Endothelial cell of umbilical vein (primary cell): ENCODE measurements around the gene EVI2A.

Experiments
- EZH2 ChIP-seq: IDR thresholded peaks from 2 replicates; pipeline ENCODE4 v1.6.1; 2012; ENCODE audit warnings: borderline replicate concordance, low read depth, mild to moderate bottlenecking, moderate library complexity, low read length, inconsistent platforms; ENCODE audit not compliant: severe bottlenecking
- MYC ChIP-seq: IDR thresholded peaks from one replicate; pipeline ENCODE4 v1.6.1; 2011; ENCODE audit warnings: mild to moderate bottlenecking, low read depth, low read length
- POLR2A ChIP-seq: IDR thresholded peaks from 2 replicates; pipeline ENCODE4 v1.6.1; 2012; ENCODE audit warnings: low read depth, mild to moderate bottlenecking, control low read depth, low read length
- POLR2AphosphoS5 ChIP-seq: IDR thresholded peaks from 2 replicates; pipeline ENCODE4 v1.6.1; 2012; ENCODE audit warnings: low read depth, mild to moderate bottlenecking, control low read depth, low read length, moderate library complexity; ENCODE audit not compliant: insufficient read depth
- TF ChIP-seq, protein P1 (sequence below), 2 donors: IDR thresholded peaks; 1 replicate in 1 of 2; 2 replicates in 1 of 2; pipeline ENCODE4 v1.5.1; 2011; ENCODE audit warnings: low read length in 2 of 2, mild to moderate bottlenecking in 2 of 2, moderate library complexity in 2 of 2, control low read depth in 1 of 2, inconsistent platforms in 1 of 2, low read depth in 1 of 2; ENCODE audit not compliant: insufficient read depth in 1 of 2; ENCODE audit errors: extremely low read depth in 1 of 2

DNA sequence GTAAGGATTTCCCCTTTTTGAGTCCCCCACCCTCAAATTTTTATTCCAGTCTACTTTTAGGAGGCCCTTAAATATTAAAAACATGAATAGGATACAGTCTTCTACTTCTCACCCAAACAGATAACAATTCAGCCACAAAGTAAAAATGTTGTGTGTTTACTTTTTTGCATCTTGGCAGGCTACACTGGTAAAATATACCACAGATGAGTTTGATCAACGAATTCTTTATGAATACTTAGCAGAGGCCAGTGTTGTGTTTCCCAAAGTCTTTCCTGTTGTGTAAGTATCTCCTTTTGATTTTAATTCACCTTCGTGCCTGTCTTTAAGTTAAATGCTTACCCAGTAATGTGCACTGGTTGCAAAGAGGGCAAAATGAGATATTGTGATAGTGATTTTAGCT is 35.7 kb upstream of the EVI2A start:
- TF ChIP-seq, protein P1, sequence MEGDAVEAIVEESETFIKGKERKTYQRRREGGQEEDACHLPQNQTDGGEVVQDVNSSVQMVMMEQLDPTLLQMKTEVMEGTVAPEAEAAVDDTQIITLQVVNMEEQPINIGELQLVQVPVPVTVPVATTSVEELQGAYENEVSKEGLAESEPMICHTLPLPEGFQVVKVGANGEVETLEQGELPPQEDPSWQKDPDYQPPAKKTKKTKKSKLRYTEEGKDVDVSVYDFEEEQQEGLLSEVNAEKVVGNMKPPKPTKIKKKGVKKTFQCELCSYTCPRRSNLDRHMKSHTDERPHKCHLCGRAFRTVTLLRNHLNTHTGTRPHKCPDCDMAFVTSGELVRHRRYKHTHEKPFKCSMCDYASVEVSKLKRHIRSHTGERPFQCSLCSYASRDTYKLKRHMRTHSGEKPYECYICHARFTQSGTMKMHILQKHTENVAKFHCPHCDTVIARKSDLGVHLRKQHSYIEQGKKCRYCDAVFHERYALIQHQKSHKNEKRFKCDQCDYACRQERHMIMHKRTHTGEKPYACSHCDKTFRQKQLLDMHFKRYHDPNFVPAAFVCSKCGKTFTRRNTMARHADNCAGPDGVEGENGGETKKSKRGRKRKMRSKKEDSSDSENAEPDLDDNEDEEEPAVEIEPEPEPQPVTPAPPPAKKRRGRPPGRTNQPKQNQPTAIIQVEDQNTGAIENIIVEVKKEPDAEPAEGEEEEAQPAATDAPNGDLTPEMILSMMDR (IDR thresholded peaks at IDR 0.05; ENCODE audit: extremely low read depth in 1 of 2, insufficient read depth in 1 of 2, low read depth in 1 of 2, low read length in 2 of 2), result no peak
- TF ChIP-seq EZH2 (no peak), POLR2AphosphoS5 (no peak), POLR2A (no peak), MYC (no peak)
